NCI-H2081 (cell line): ENCODE results near the gene CEP250.

Experiments
- DNase-seq, 2 experiments: peaks; one replicate each; lab custom pipeline; 2025; lab: John Stamatoyannopoulos, UW

The CEP250 gene

GRCh38 chr20:35561268-35561667 lies 105.9 kb downstream of the CEP250 start:
- no peak for DNase-seq

- DNase-seq: no peak
Measured at GRCh38 chr20:35561671-35562070, 106.3 kb downstream of the CEP250 start.

- no peak for DNase-seq
Measured at GRCh38 chr20:35562541-35563110, 107.2 kb downstream of the CEP250 start.

- DNase-seq: no peak
Measured at GRCh38 chr20:35563834-35564233, 108.4 kb downstream of the CEP250 start.

- no peak for DNase-seq
Measured at GRCh38 chr20:35564905-35565304, 109.5 kb downstream of the CEP250 start.

GRCh38 chr20:35568645-35569044 lies 113.2 kb downstream of the CEP250 start:
- DNase-seq: no peak
